Measurements from ENCODE around the gene SPIC. TPM values are rescaled to one million over a fixed set of nuclear protein-coding genes. Genes with fewer than 3 reads are reported as not detected.

SPIC gene
- polyA plus RNA-seq, 1 donor from 2014 or later: not detected

DNA sequence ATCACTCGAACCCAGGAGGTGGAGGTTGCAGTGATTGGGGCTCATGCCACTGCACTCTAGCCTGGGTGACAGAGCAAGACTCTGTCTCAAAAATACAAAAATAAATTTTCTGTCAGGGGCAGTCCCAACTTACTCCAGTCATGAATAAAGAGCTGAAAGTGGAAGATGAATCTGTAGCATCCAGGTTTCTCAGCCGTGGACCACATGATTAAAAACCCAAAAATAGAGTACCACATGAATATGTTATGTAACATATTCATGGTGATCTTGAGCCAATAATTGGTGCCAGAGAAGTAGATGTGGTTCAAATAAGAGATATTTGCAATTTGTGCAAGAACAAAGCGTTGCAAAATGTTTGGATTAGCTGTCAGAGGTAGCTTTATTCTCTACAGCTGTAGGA lies 23.1 kb downstream of the SPIC start:
- no peak overlapping the region for H2AFZ ChIP-seq (ENCODE audit: low read depth, low read length)
- TF ChIP-seq EZH2 (IDR thresholded peaks at IDR 0.05; ENCODE audit: borderline replicate concordance, insufficient read depth, low read length, poor library complexity, severe bottlenecking): no peak
- no peak for TF ChIP-seq TAF1 (IDR thresholded peaks at IDR 0.05; ENCODE audit: low read depth)
- TF ChIP-seq, protein P1, sequence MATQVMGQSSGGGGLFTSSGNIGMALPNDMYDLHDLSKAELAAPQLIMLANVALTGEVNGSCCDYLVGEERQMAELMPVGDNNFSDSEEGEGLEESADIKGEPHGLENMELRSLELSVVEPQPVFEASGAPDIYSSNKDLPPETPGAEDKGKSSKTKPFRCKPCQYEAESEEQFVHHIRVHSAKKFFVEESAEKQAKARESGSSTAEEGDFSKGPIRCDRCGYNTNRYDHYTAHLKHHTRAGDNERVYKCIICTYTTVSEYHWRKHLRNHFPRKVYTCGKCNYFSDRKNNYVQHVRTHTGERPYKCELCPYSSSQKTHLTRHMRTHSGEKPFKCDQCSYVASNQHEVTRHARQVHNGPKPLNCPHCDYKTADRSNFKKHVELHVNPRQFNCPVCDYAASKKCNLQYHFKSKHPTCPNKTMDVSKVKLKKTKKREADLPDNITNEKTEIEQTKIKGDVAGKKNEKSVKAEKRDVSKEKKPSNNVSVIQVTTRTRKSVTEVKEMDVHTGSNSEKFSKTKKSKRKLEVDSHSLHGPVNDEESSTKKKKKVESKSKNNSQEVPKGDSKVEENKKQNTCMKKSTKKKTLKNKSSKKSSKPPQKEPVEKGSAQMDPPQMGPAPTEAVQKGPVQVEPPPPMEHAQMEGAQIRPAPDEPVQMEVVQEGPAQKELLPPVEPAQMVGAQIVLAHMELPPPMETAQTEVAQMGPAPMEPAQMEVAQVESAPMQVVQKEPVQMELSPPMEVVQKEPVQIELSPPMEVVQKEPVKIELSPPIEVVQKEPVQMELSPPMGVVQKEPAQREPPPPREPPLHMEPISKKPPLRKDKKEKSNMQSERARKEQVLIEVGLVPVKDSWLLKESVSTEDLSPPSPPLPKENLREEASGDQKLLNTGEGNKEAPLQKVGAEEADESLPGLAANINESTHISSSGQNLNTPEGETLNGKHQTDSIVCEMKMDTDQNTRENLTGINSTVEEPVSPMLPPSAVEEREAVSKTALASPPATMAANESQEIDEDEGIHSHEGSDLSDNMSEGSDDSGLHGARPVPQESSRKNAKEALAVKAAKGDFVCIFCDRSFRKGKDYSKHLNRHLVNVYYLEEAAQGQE (IDR thresholded peaks at IDR 0.05; ENCODE audit: borderline replicate concordance): no peak
- TF ChIP-seq EP300 (conservative IDR thresholded peaks at IDR 0.05; ENCODE audit: poor library complexity, severe bottlenecking): no peak
- no peak for TF ChIP-seq MXI1 (conservative IDR thresholded peaks at IDR 0.05; ENCODE audit: poor library complexity, severe bottlenecking)
- no peak for TF ChIP-seq SMC3 (conservative IDR thresholded peaks at IDR 0.05; ENCODE audit: poor library complexity)
- TF ChIP-seq, protein P2, sequence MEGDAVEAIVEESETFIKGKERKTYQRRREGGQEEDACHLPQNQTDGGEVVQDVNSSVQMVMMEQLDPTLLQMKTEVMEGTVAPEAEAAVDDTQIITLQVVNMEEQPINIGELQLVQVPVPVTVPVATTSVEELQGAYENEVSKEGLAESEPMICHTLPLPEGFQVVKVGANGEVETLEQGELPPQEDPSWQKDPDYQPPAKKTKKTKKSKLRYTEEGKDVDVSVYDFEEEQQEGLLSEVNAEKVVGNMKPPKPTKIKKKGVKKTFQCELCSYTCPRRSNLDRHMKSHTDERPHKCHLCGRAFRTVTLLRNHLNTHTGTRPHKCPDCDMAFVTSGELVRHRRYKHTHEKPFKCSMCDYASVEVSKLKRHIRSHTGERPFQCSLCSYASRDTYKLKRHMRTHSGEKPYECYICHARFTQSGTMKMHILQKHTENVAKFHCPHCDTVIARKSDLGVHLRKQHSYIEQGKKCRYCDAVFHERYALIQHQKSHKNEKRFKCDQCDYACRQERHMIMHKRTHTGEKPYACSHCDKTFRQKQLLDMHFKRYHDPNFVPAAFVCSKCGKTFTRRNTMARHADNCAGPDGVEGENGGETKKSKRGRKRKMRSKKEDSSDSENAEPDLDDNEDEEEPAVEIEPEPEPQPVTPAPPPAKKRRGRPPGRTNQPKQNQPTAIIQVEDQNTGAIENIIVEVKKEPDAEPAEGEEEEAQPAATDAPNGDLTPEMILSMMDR (IDR thresholded peaks at IDR 0.05; ENCODE audit: poor library complexity, severe bottlenecking): no peak
- no peak for TF ChIP-seq POLR2AphosphoS5 (IDR thresholded peaks at IDR 0.05)
- TF ChIP-seq RAD21 (conservative IDR thresholded peaks at IDR 0.05): no peak
- H3K9ac ChIP-seq (ENCODE audit: low read length): no peak overlapping the region
- no peaks in the 10 kb centered on the region for H3K9me2 ChIP-seq (ENCODE audit: insufficient read depth, low read length)
- H3K27ac ChIP-seq (ENCODE audit: low read length): no peak overlapping the region
- no peaks in the 10 kb centered on the region for H3F3A ChIP-seq (ENCODE audit: insufficient read depth, low read length, poor library complexity, severe bottlenecking)
- H3K79me2 ChIP-seq (replicated peaks; ENCODE audit: insufficient read depth, low read length): no peaks in the 10 kb centered on the region
- H3K4me2 ChIP-seq (ENCODE audit: low read length): no peak overlapping the region
- H3K36me3 ChIP-seq (ENCODE audit: insufficient read depth, low read length): no peaks in the 10 kb centered on the region
- no peaks in the 10 kb centered on the region for H3K27me3 ChIP-seq (ENCODE audit: insufficient read depth, low read depth, low read length)
- H3K9me3 ChIP-seq (ENCODE audit: low read length): no peaks in the 10 kb centered on the region
- H3K4me3 ChIP-seq (ENCODE audit: low read length): no peak overlapping the region
- H4K20me1 ChIP-seq (ENCODE audit: insufficient read depth): no peaks in the 10 kb centered on the region

DNA sequence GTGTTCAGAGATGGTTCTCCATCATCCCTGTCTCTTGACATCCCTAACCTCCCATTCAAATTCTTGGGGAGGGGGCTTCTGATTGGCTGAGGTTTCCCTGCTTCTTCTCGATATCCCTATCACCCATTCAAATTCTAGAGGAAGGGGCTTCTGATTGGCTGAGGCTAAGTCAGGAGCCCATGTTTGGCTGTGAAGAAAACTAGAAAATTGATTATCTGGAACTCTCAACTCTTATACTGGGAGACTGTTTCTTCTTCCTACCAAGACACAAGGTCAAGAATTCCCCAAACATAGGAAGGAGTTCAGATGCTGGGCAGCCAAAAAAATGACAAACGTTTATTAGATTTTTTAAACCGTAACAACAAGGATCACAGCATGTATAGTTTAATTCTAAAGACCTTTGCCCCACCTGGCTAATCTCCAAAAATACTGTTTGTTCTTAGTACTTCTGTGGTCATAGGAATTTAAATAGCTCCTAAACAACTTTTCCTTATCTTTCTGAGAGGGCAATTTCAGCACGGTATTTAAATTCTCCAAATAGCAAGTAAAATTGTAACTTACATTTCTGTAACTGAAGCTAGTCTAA lies 26.4 kb downstream of the SPIC start:
- TF ChIP-seq, protein P1 (IDR thresholded peaks at IDR 0.05; ENCODE audit: borderline replicate concordance): no peak
- TF ChIP-seq SMC3 (conservative IDR thresholded peaks at IDR 0.05; ENCODE audit: poor library complexity) (no peak), RAD21 (conservative IDR thresholded peaks at IDR 0.05) (no peak), TAF1 (IDR thresholded peaks at IDR 0.05; ENCODE audit: low read depth) (no peak), MXI1 (conservative IDR thresholded peaks at IDR 0.05; ENCODE audit: poor library complexity, severe bottlenecking) (no peak), POLR2AphosphoS5 (IDR thresholded peaks at IDR 0.05) (no peak), EP300 (conservative IDR thresholded peaks at IDR 0.05; ENCODE audit: poor library complexity, severe bottlenecking) (no peak), EZH2 (IDR thresholded peaks at IDR 0.05; ENCODE audit: borderline replicate concordance, insufficient read depth, low read length, poor library complexity, severe bottlenecking) (no peak)
- TF ChIP-seq, protein P2 (IDR thresholded peaks at IDR 0.05; ENCODE audit: poor library complexity, severe bottlenecking): no peak
- no peak overlapping the region for H3K4me2 ChIP-seq (ENCODE audit: low read length)
- H3K36me3 ChIP-seq (ENCODE audit: insufficient read depth, low read length): no peaks in the 10 kb centered on the region
- H3K4me3 ChIP-seq (ENCODE audit: low read length): no peak overlapping the region
- no peaks in the 10 kb centered on the region for H3K79me2 ChIP-seq (replicated peaks; ENCODE audit: insufficient read depth, low read length)
- H3K27me3 ChIP-seq (ENCODE audit: insufficient read depth, low read depth, low read length): no peaks in the 10 kb centered on the region
- H3F3A ChIP-seq (ENCODE audit: insufficient read depth, low read length, poor library complexity, severe bottlenecking): no peaks in the 10 kb centered on the region
- H4K20me1 ChIP-seq (ENCODE audit: insufficient read depth): no peaks in the 10 kb centered on the region
- H3K9ac ChIP-seq (ENCODE audit: low read length): no peak overlapping the region
- H3K9me3 ChIP-seq (ENCODE audit: low read length): no peaks in the 10 kb centered on the region
- no peaks in the 10 kb centered on the region for H3K9me2 ChIP-seq (ENCODE audit: insufficient read depth, low read length)
- no peak overlapping the region for H3K27ac ChIP-seq (ENCODE audit: low read length)
- H2AFZ ChIP-seq (ENCODE audit: low read depth, low read length): no peak overlapping the region
